DND-41 (cell line): ENCODE measurements around the gene TUBAL3.

ENCODE experiments used
- EZH2 ChIP-seq: IDR thresholded peaks from 3 replicates; pipeline ENCODE4 v1.6.1; 2012; ENCODE audit warnings: borderline replicate concordance, low read depth, mild to moderate bottlenecking, moderate library complexity, low read length, inconsistent platforms; ENCODE audit not compliant: severe bottlenecking
- TF ChIP-seq, protein P1 (sequence below): IDR thresholded peaks from 2 replicates; pipeline ENCODE4 v1.5.1; 2012; ENCODE audit warnings: borderline replicate concordance, low read length, moderate library complexity, mild to moderate bottlenecking; ENCODE audit not compliant: poor library complexity, severe bottlenecking; ENCODE audit errors: extremely low read depth

DNA sequence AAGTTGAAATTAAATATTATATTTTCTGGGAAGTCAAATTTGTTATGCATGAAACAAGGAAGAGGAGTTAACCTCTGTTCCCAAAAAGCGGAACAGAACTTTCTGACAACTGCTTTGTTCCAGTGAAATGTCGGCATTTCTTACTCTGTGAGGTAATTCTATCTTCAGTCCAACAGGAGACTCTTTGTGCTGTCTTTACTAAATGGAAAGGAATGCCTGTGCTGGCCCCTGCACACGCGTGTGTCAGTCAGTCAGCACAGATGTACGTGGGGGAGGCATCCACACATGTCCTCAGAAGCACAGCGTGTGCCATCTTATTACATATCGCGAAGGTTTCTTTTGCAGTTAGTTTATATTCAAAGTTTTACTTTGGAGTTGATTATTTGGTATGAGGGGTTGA, 45.2 kb upstream of the TUBAL3 start:
- TF ChIP-seq, protein P1, sequence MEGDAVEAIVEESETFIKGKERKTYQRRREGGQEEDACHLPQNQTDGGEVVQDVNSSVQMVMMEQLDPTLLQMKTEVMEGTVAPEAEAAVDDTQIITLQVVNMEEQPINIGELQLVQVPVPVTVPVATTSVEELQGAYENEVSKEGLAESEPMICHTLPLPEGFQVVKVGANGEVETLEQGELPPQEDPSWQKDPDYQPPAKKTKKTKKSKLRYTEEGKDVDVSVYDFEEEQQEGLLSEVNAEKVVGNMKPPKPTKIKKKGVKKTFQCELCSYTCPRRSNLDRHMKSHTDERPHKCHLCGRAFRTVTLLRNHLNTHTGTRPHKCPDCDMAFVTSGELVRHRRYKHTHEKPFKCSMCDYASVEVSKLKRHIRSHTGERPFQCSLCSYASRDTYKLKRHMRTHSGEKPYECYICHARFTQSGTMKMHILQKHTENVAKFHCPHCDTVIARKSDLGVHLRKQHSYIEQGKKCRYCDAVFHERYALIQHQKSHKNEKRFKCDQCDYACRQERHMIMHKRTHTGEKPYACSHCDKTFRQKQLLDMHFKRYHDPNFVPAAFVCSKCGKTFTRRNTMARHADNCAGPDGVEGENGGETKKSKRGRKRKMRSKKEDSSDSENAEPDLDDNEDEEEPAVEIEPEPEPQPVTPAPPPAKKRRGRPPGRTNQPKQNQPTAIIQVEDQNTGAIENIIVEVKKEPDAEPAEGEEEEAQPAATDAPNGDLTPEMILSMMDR: no peak
- TF ChIP-seq EZH2: no peak
